SK-N-SH treated with all-trans-retinoic acid at 6 μM for 48 hours (cell line): ENCODE data around the gene CDYL.

Source experiments
- ATAC-seq: fragments of 200-7000 bp; cut with Tn5 transposase; 3 replicates; pipeline ENCODE4 v1.9.1; 2020; ENCODE audit warnings: mild to moderate bottlenecking, moderate library complexity
- ARNTL ChIP-seq: fragments of 450-650 bp; formaldehyde crosslinking; IDR thresholded peaks from 2 replicates; pipeline ENCODE4 v1.5.0; 2020; ENCODE audit warnings: low read depth, mild to moderate bottlenecking, moderate library complexity, borderline replicate concordance
- BACH2 ChIP-seq: fragments of 250-450 bp; sonication (Bioruptor Pico); IDR thresholded peaks from 2 replicates; pipeline ENCODE4 v1.9.0; 2021; ENCODE audit warnings: mild to moderate bottlenecking, borderline replicate concordance
- CREB5 ChIP-seq: fragments of 250-450 bp; sonication (Bioruptor Pico); IDR thresholded peaks from 2 replicates; pipeline ENCODE4 v1.5.1; 2020; ENCODE audit warnings: low read depth, mild to moderate bottlenecking, moderate library complexity
- CSDC2 ChIP-seq: fragments of 250-450 bp; sonication (Bioruptor Pico); IDR thresholded peaks from 2 replicates; pipeline ENCODE4 v1.5.0; 2020; ENCODE audit warnings: mild to moderate bottlenecking, moderate library complexity
- CSRNP3 ChIP-seq: fragments of 250-450 bp; sonication (Bioruptor Pico); IDR thresholded peaks from 2 replicates; pipeline ENCODE4 v1.5.1; 2021; ENCODE audit warnings: mild to moderate bottlenecking, moderate library complexity
- GLIS3 ChIP-seq: fragments of 250-450 bp; sonication (Bioruptor Pico); IDR thresholded peaks from 2 replicates; pipeline ENCODE4 v1.5.0; 2020; ENCODE audit warnings: mild to moderate bottlenecking, moderate library complexity
- ISL1 ChIP-seq: fragments of 250-450 bp; sonication (Bioruptor Pico); IDR thresholded peaks from 2 replicates; pipeline ENCODE4 v2.1.2; 2022; ENCODE audit warnings: mild to moderate bottlenecking, moderate library complexity
- OSR1 ChIP-seq: fragments of 250-450 bp; sonication (Bioruptor Pico); IDR thresholded peaks from 2 replicates; pipeline ENCODE4 v1.8.0; 2022; ENCODE audit warnings: moderate library complexity, mild to moderate bottlenecking, inconsistent platforms
- PATZ1 ChIP-seq: fragments of 250-450 bp; sonication (Bioruptor Pico); IDR thresholded peaks from 2 replicates; pipeline ENCODE4 v1.8.0; 2020; ENCODE audit warnings: mild to moderate bottlenecking, moderate library complexity, borderline replicate concordance
- PPARA ChIP-seq: fragments of 250-450 bp; sonication (Bioruptor Pico); IDR thresholded peaks from 2 replicates; pipeline ENCODE4 v1.5.0; 2020; ENCODE audit warnings: mild to moderate bottlenecking, borderline replicate concordance
- RARB ChIP-seq: fragments of 250-450 bp; sonication (Bioruptor Pico); IDR thresholded peaks from 2 replicates; pipeline ENCODE4 v1.8.0; 2021; ENCODE audit warnings: mild to moderate bottlenecking, moderate library complexity
- SNAI2 ChIP-seq: fragments of 250-450 bp; sonication (Bioruptor Pico); IDR thresholded peaks from 2 replicates; pipeline ENCODE4 v1.5.0; 2020; ENCODE audit warnings: mild to moderate bottlenecking, moderate library complexity
- TCF4 ChIP-seq: fragments of 250-450 bp; sonication (Bioruptor Pico); IDR thresholded peaks from 2 replicates; pipeline ENCODE4 v1.8.0; 2021; ENCODE audit warnings: mild to moderate bottlenecking, moderate library complexity, borderline replicate concordance
- TOX ChIP-seq: fragments of 250-450 bp; sonication (Bioruptor Pico); IDR thresholded peaks from 2 replicates; pipeline ENCODE4 v1.8.0; 2021; ENCODE audit warnings: mild to moderate bottlenecking, moderate library complexity, borderline replicate concordance
- TSHZ2 ChIP-seq: fragments of 250-450 bp; sonication (Bioruptor Pico); IDR thresholded peaks from 2 replicates; pipeline ENCODE4 v1.5.0; 2020; ENCODE audit warnings: mild to moderate bottlenecking, moderate library complexity
- ZC3H10 ChIP-seq: fragments of 250-450 bp; sonication (Bioruptor Pico); IDR thresholded peaks from 2 replicates; pipeline ENCODE4 v1.5.1; 2021; ENCODE audit warnings: mild to moderate bottlenecking, moderate library complexity
- ZFP3 ChIP-seq: fragments of 250-450 bp; sonication (Bioruptor Pico); IDR thresholded peaks from 2 replicates; pipeline ENCODE4 v1.5.0; 2020; ENCODE audit warnings: mild to moderate bottlenecking, moderate library complexity
- ZNF565 ChIP-seq: fragments of 450-650 bp; formaldehyde crosslinking; conservative IDR thresholded peaks from 2 replicates; pipeline ENCODE4 v1.5.0; 2020; ENCODE audit warnings: low read depth, mild to moderate bottlenecking, moderate library complexity
- ZNF70 ChIP-seq: fragments of 450-650 bp; formaldehyde crosslinking; IDR thresholded peaks from 2 replicates; pipeline ENCODE4 v1.5.0; 2020; ENCODE audit warnings: mild to moderate bottlenecking, moderate library complexity
- ZNF8 ChIP-seq: fragments of 450-650 bp; formaldehyde crosslinking; IDR thresholded peaks from 2 replicates; pipeline ENCODE4 v1.5.0; 2020; ENCODE audit warnings: mild to moderate bottlenecking, moderate library complexity

The CDYL gene

GRCh38 chr6:4773181-4773580, 3.0 kb upstream of the CDYL start (continued):
- TF ChIP-seq TSHZ2 (CRISPR knock-in tag) = no peak
- no peak for TF ChIP-seq RARB (CRISPR knock-in tag)
- no peak for TF ChIP-seq TOX (CRISPR knock-in tag)

GRCh38 chr6:4774296-4774695, 1.9 kb upstream of the CDYL start:
- no peak for TF ChIP-seq ZFP3 (CRISPR knock-in tag)
- no peak for TF ChIP-seq ZC3H10 (CRISPR knock-in tag)
- TF ChIP-seq ARNTL (CRISPR knock-in tag) = no peak
- no peak for TF ChIP-seq CSRNP3
- TF ChIP-seq OSR1 (CRISPR knock-in tag) = no peak
- TF ChIP-seq GLIS3 (CRISPR knock-in tag) = no peak
- TF ChIP-seq TCF4 (CRISPR knock-in tag) = no peak
- no peak for TF ChIP-seq PPARA (CRISPR knock-in tag)
- no peak for TF ChIP-seq TOX (CRISPR knock-in tag)
- TF ChIP-seq CREB5 (CRISPR knock-in tag) = no peak
- TF ChIP-seq ZNF8 (CRISPR knock-in tag) = no peak
- ATAC-seq = no peak

GRCh38 chr6:4774715-4775493, 1.3 kb upstream of the CDYL start:
- ATAC-seq = peak; percentile 38
- no peak for TF ChIP-seq CREB5 (CRISPR knock-in tag)
- no peak for TF ChIP-seq BACH2
- no peak for TF ChIP-seq TCF4 (CRISPR knock-in tag)
- TF ChIP-seq TSHZ2 (CRISPR knock-in tag) = no peak
- TF ChIP-seq ZNF565 (CRISPR knock-in tag) = no peak
- no peak for TF ChIP-seq GLIS3 (CRISPR knock-in tag)

GRCh38 chr6:4775494-4776130, 592 bp upstream of the CDYL start:
- ATAC-seq = peak; percentile 86
- TF ChIP-seq BACH2 = no peak
- TF ChIP-seq SNAI2 (CRISPR knock-in tag) = no peak
- TF ChIP-seq PATZ1 (CRISPR knock-in tag) = no peak
- no peak for TF ChIP-seq GLIS3 (CRISPR knock-in tag)
- TF ChIP-seq CREB5 (CRISPR knock-in tag) = no peak
- TF ChIP-seq ZFP3 (CRISPR knock-in tag) = 0 out of 2 replicates have a peak, but pooled peaks have one; percentile 71
- no peak for TF ChIP-seq TCF4 (CRISPR knock-in tag)
- no peak for TF ChIP-seq ARNTL (CRISPR knock-in tag)
- TF ChIP-seq CSDC2 (CRISPR knock-in tag) = peak; percentile 78; the same call in 1 of the 2 replicates
- no peak for TF ChIP-seq ZNF70
- no peak for TF ChIP-seq ISL1 (CRISPR knock-in tag)
